Uterus (tissue), 2 donors: ENCODE measurements around the gene TRAPPC2L.

Experiments used
- CTCF ChIP-seq, 4 experiments: fragments of 200-600 bp in 2 of 4; fragments of 450-650 bp in 2 of 4; sonication (generic) in 2 of 4; IDR thresholded peaks; one replicate each; pipeline ENCODE4 v1.5.1; 2016 to 2019; ENCODE audit warnings: antibody characterized with exemption in 4 of 4, mild to moderate bottlenecking in 2 of 4, moderate library complexity in 1 of 4
- POLR2A ChIP-seq, 2 donors: fragments of 450-650 bp; IDR thresholded peaks; one replicate each; pipeline ENCODE4 v1.6.1; 2016; ENCODE audit warnings: antibody characterized with exemption in 2 of 2, mild to moderate bottlenecking in 1 of 2, moderate library complexity in 1 of 2

GRCh38 chr16:88847654-88848053 is 9.3 kb upstream of the TRAPPC2L start:
- no peak for TF ChIP-seq POLR2A (IDR thresholded peaks at IDR 0.05)
- no peak for TF ChIP-seq CTCF (IDR thresholded peaks at IDR 0.05)
